Measurements from ENCODE around the gene OSBP2.

Gene OSBP2

DNA sequence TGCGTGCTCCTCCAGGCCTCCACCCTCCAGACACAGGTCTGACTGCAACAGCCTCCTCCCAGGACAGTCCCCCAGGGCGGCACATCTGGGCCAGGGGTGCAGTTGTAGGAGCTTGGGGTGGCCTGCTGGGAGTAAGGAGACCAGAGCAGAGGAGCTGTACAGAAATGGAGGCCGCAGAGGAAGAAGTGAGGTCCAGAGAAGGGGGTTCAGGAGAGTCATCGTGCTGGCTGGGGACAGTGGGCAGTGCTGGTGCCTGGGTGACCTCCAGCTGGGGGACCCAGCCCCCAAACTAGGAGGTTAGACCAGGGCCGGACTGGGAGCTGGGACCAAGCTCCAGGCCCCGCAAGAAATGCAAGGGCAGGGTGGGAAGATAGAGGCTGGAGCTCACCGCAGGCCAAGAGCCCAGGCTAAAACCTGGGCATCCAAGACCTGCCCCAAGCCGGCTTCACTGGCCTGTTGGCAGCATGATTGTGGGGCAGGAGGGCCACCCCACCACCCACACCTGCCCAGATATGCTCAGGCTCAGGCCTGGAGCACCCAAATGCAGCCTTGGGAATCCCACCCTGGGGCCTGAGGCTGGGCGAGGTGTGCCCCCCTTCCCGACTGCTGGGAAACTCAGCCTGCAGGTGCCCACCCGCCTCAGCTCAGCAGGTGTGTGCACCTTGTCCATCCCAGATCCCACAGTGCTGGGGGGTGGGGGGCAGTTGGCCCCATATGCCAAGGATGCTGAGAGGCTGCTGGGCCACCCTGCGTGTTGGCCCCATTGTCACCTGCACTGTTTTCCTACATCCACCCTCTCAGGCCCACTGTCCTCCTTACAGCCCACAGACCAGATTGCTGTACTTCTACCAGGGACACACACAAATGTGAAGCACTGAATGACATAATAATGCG is 177.0 kb downstream of the OSBP2 start:
- DNase-seq = no peak

DNA sequence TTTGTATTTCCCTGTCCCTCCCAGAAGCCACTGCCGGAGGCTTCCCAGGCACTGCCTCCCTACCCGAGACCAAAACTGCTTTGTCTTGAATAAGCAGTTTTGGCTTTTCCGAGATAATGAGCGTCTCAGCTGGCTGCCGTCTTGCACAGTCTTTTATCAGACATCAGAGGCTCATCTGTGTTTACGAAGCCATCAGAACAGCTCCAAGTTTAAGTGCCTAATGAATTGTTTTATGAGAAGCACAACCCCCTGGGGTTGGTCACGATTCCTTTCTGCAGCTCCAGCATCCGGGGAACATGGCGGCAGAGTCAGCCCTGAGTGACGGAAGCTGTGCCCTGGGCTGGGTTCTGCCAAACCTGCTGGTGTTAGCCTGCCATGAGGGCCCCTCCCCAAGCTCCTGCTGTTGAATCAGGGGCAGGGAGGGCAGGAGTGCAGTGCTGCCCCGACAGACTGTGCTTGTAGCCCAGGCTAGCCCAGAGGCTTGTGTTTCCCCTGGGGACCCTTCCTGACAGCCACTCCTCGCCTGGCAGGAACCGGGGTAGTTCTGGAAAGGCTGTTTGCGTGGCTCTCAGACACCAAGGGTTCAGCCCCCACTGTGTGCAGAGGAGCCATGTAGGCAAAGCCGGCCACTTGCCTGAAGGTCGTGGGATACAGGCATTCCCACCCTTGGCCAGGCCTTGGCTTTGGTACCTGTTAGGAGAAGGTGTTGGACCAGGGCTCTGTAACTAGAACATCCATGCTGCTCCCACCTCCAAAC is 177.8 kb downstream of the OSBP2 start:
- no peak for DNase-seq

DNA sequence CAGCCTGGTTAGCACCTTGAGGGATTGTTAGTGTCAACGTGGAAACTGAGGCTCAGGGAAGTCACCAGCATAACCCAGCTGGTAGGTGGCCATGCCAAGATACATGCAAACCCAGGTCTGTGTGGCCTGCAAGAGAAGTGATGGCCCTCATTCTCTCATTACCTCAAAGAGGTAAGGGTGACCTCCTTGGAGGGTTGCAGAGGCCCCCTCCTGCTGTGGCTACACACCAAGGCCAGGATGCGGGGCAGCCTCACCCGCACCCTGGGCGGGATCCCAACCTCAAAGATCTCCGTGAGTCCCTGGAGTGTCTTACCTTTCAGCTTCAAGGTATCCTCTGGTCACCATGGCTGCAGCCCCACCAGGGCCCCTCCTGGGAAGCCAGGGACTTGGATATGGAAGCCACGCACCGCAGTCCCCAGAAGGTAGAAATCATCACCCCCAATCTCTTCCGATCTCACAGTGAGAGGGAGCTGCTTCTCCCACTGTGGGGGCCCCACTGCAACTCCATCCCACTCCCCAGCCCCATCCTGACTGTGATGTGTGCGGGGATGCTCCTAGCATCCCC is 178.5 kb downstream of the OSBP2 start:
- DNase-seq = no peak

DNA sequence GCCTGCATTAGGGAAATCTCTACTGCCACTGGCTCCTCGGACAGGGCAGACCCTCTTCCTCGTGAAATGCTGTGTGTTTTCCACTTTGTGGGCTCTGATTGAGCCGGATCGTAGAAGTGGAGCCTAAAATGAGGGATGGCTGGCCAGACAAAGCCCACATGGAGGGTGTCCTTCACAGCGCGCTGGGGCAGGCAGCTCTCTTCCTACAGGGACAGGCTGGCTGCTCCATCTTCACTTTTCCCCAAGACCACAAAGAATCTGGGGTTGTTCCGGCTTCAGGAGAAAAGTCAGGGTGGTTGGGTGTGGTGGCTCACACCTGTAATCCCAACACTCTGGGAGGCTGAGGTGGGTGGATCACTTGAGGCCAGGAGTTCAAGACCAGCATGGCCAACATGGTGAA is 179.0 kb downstream of the OSBP2 start:
- no peak for DNase-seq

DNA sequence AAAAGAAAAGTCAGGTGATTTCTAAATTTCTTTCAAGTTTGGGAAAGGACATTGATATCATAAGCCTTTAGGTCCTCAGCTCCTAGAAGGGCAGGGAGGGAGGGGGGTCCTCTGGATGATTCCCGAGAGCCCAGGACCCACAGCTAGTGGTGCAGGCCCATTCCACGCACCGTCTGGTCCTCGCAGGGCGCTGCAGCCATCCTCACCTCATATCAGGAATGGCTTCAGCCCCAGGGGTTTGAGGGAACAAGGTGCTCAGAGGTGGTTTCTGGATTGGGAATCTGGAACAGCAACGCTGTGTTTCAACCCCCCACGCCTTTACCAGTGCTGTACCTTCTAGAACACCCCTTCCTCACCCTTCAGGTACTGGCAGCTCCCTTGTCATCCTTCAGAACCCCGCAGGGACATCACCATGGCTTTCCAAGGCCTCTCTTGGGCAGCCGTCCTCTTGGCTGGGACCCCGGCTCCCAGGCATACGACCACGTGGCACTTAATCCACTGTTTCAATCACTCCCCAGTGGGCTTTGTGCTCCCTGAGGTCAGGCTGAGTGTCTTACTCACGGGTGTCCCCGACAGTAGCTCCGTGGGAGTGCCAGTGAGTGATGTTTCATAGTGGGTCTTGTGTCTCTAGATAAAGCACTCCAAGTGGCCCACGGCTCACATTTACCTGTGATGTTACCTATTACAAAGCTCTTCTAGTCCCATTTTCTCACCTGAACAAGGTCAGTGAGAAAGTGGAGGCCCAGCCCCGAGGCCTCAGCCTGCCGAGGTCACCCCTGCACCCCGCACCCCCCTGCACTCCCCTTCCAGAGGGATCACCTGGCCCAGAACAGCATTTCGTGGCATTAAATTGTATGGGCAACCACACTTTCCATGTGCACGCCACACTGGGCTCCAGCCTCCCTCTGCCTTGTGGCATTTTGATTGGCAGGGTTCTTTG is 180.0 kb downstream of the OSBP2 start:
- DNase-seq = no peak

DNA sequence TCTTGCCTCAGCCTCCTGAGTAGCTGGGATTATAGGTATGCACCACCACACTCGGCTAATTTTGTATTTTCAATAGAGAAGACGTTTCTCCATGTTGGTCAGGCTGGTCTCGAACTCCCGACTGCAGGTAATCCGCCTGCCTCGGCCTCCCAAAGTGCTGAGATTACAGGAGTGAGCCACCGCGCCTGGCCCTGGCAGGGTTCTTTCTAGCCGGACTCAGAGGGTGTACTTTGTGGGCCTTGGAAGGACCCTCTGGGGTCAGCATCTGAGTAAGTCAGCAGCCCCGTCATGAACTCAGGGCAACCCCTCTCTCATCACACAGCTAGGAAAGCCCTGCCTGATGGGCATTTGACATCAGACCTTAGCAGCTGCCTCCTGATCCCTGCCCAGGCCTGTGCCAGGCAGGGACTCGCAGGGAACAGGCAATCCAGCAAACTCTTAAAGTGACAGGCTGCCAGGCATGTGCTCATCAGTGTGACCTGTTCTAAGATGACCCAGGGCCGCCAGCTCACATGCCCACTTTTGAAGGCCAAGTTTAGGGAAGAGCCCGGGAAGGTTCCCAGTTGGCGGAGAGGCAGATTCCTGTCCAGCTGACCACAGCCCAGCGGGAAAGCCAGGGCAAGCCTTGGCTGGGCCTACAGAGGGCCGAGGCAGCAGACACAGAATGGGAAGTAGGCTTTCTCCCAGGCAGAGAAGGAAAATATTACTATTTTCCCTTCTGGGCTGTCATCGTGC is 181.0 kb downstream of the OSBP2 start:
- DNase-seq = no peak

DNA sequence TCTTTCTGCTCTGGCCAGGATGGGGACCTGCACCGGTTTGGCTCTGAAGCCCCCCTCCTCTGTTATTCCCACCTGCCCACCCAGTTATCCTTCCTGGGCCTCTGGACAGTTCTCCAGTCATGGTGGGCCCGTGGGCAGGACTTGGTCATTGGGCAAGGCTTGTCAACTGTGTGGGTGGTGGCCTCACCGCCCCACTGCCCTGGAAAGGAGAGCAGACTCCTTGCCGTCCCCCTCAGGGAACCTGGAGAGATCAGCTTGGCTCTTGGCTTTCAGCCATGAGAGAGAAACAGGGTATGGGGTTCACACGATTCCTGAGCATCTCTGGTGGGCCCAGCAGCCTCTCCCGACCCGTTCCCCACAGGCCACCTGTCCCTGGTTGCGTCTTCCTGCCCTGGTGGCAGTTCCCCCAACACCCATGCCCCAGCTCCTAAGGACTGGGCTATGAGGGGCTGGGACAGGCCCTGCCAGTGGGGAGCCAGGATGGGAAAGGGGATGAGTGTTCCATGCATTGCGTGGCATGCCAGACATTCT is 181.6 kb downstream of the OSBP2 start:
- no peak for DNase-seq

DNA sequence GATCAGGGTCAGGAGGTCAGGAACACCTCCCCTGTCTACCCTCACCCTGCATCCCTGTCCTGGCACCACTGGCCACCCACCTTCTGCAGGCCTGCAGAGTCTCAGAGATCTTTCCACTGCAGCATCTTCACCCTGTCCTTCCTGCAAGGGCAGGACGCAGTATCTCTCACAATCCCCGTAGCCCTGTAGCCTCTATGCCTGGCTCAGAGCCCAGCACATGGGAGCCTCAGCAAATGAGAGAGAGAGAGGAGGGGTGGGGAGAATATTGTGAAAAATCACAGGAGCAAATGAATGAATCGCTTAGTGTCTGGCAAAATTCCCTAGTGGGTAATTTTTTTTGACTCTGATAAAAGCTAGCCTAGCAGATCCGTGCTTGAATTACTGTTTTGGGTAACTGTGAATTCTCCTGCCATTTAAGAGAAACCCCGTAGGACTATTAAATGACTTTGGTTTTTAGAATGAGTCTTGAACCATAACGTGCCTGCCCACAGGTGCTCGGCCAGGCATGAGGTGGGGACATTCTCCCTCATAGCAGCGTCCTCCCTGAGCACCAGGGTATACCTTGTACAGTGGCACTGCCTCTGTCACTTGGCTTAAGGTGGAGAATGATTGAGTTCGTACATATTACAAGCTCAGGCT is 182.4 kb downstream of the OSBP2 start:
- DNase-seq = no peak

DNA sequence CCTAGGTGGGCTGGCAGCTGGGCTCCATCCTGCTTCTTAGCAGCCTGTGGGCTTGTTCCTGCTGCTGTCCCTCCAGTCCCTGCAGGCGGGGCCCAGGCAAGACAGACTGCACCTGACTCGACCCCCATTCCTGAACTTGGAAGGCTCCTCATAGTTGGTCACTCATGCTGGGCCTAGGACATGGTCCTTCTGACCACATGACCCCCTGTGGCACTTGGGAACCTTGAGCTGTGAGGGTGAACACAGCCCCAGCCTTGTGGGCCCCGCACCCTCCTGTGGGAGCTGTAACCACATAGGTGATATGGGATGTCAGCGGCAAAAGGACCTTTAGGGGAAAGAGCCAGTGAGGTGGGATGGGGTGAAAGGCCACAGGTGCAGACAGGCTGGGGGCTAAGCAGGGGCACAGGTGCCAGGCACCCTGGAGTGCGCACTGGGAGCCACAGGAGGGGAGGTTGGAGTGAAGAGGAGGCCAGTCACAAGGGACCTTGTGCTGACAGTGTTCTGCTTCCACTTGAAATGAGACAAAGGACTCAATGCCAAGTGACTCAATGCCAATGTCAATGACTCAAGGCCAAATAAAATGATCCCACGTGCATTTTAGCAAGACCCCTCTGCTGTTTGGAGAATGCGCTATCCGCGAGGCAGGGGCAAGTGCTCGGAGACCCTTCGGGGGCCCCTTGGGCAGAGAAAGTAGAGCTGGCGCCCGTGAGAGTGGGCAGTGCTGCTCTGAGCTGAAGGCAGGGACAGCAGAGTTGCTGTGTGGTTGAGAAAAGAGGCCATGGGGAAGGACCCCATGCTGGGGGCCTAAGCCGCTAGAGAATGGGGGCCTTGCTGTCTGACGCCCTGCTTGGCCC is 183.2 kb downstream of the OSBP2 start:
- no peak for DNase-seq

DNA sequence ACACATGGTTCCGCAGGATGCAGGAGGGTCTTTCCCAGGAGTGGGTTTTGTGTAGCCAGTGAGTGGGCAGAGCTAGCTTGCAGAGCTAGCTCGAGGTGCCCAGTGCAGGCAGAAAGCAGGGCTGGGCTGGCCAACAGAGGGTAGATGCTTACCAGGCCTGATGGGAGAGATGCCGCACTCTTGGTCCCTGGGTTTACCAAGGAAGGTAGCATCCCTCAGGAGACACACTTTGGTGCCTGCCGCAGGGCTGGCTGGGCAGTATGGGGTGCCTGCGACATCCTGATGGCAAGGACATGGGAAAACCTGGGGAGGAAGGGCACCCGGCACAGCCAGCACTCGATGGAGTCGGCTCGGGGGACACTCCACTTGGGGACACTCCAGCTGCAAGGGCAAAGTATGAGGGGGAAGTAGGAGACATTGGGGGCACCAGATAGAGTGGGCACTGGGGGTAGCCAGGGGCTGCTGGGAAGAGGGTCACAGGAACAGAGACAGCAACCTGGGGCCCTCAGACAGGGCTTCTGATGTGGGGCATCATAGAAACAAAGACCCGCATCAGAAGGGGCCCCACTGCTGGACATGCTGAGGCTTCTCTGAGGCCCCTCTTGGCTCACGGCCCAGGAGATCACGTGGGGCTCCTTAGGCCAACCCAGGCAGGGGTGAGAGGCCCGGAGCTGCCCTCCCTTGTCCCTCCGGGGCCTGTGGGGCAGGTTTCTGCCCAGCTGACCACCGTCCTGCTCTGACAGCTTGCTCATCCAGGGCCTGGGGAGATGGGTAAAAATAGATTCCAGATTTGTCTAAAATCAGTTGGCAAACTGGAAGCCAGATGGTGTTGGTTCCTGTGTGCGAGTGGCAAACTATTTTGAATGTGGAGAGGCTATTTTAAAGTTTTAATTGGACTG is 184.1 kb downstream of the OSBP2 start:
- no peak for DNase-seq

DNA sequence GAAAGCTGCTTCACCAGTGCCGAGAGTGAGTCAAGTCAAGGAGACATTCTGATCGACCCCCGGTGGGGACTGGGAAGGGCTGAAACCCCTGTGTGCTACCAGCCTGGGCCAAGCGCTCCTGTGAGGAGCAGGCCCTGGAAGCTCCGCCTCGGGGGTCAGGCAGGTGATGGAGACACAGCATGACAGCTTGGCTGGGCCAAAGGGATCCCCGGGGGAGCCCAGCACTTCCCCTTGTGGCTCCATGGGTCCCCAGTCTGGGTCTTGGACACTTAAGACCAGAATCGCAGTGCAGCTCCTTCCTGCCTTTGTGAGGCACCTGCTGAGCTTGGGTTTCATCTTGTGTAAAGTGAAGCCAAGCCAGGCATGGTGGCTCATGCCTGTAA is 184.7 kb downstream of the OSBP2 start:
- DNase-seq = no peak

DNA sequence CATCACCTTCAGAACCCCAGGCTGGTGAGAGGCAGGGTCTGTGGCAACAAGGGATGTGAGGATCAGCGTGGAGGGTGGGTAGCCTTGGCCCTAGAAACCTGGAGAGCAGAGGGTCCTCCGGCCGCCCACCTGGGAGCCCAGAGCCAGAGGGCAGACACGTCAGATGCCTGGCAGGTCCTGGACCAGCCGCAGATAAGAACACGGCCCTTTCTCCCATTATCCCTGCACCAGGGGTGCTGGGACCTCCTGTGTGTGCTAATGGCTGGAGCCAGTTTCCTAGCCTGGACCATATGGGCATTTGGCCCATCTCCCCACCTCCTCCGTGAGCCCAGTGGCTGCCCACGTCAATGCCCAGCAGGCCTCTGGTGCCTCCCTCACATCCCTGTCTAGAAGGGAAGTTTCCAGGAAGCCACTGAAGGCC is 185.5 kb downstream of the OSBP2 start:
- no peak for DNase-seq

DNA sequence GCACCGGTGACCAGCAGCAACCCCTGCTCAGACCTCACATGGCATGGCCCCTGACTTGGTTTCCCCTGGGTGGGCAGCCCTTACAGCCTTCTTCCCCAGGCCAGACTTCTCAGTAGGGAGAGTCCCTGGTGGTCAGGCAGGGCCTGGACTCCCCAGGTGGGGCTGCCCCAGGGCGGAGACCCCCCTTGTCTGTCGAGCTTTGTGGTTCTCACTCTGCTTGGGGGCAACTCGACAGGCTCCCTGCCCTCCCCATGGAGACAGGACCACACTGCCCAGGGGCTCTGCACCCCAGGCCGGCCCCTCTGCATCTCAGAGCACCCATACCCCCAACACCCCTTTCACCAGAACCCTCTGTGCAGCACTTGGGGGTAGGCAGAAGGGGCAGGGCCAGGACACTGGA is 186.2 kb downstream of the OSBP2 start:
- DNase-seq = no peak

DNA sequence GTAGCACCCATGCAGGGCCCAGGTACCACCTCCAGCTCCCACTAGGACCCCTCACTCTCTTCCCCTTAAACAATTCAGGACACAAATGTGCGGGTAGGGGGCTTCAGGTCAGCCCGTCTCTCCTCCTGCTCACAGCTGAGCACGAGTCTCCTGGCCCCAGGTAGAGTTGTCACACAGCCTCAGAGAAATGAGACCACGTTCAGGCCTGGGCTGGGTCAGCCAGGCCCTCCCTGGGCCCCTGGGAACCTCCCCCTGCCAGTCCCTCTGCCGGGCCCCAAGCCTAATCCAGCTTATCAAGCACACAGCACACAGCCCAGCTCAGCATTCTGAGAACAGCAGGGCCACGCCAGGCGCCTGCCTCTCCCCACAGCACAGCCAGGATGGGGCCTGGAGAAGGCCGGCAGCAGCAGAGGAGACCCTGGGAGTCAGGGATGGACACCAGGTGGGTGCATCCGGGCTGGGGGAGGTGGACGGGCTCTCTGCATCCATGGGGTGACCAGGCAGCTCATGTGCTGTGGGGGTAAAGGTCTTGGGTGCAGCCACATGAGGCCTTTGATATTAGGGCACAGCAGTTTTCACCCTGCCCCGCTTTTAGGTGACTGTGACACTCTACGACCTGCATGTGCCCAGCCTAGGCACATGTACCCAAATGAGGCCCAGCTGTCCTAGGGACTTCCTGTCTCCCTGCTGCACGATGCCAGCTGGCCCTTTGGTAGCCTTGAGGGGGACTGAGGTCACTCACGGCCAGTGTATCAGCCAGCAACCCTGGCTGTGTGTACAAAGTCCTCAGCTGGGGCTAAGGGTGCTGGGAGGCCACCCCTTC is 186.9 kb downstream of the OSBP2 start:
- no peak for DNase-seq

DNA sequence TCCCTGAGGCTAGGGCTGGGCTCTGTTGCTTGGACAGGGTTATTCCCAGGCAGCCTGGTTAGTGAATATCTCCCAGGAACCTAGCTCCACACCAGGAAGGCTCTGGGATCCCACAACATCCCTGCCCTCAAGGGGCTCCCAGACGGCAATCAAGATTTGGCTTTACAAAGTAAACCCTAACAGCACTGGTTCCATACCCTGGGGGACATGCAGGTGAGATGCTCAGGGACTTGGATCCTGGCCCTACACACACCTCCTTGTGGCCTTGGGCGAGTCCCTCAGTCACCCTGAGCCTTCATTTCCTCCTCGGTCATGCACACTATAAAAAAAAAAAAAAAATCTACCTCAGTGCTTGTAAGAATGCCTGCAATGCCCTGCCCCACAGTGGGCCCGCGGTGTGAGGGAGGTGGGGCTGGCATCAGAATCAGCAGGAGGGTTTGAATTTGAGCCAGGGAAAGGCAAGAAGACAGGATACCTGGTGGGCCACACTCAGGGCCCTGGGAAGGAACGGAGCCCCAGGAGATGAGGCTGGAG is 187.6 kb downstream of the OSBP2 start:
- DNase-seq = no peak

DNA sequence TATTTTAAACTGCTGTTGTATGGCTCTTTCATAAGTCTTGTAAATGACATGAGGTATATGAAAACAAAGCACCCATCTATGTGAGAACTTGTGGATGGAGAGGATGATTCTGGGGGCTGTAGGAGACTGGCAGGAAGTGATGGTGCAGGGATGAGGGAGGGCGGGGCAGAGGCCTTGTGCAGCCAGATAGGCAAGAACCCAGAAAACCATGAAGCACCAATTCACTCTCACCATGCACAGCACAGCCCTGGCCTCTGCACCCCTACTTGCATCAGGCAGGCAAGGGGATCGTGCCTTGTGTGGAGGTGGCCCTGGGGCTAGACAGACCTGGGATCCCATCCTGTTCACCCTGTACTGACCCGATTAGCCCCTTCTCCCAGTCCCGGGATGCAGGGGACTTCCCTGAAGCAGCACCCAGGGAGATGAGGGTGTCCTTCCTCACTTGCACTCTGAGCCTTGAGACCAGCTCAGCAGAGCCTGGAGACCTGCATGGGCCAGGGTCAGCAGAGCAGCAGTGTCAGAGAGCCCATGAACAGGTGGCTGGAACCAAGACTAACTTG is 188.4 kb downstream of the OSBP2 start:
- no peak for DNase-seq

DNA sequence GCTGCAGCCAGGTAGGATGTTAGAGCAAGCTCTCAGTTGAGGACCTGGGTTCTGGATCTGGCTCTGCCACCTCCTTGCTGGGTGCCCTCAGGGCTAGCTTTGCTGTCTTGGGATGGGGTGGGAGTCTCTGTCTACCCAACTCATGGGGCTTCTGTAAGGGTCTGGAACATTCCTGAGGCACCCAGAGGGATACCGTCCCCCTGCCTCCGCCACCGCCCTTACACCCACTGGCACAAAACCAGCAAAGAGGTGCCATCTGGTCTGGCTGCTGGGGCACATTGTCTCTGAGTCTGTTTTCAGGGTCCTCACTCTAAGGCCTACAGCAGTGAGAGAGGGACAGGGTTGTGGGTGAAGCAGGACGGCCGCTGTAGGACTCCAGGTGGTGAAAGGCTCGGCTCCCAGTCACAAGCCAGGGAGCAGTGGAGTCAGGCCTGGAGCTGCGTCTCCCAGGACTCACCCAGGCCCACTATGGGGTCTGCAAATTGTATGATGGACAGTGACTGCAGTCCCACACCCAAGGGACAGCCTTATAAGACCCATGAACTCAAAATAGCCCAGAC is 189.0 kb downstream of the OSBP2 start:
- no peak for DNase-seq

Measured in CD4-positive, alpha-beta T cell treated with Interleukin-6 for 4 hours (primary cell).